Activated CD4-positive, alpha-beta T cell treated with anti-CD3 and anti-CD28 coated beads, Interleukin-2, amount 10 ng/mL, durations not matched to agents 7 days and 5 days (primary cell): ENCODE measurements around the gene TM7SF3. TPM values are rescaled to one million over a fixed set of nuclear protein-coding genes. Genes with fewer than 3 reads are reported as not detected.
"Not testable (repeated sequence)": the region's sequence is repeated elsewhere in the genome, so short reads cannot be mapped to it uniquely, and the experiment has no call there.

ENCODE experiments used
- CTCF ChIA-PET: fragments of 350-600 bp; sonication (Branson Sonifier 250); formaldehyde crosslinking; loops from one replicate; lab custom pipeline; 2021; ENCODE audit warnings: antibody characterized with exemption; lab: Charles Lee
- POLR2A ChIA-PET: fragments of 350-600 bp; sonication (Branson Sonifier 250); formaldehyde crosslinking; loops from one replicate; lab custom pipeline; 2021; ENCODE audit warnings: antibody characterized with exemption; lab: Charles Lee
- DNase-seq: peaks from one replicate; pipeline ENCODE4 v3.0.0-alpha.2; 2020
- H3K27ac Mint-ChIP-seq: one replicate; pipeline ENCODE4 v1.8.0; 2021; ENCODE audit warnings: mild to moderate bottlenecking, moderate library complexity, mixed read lengths
- H3K27me3 Mint-ChIP-seq: one replicate; pipeline ENCODE4 v1.8.0; 2021; ENCODE audit warnings: mixed read lengths
- H3K36me3 Mint-ChIP-seq: one replicate; pipeline ENCODE4 v1.8.0; 2021; ENCODE audit warnings: low read depth, mixed read lengths
- H3K4me1 Mint-ChIP-seq: one replicate; pipeline ENCODE4 v1.8.0; 2021; ENCODE audit warnings: mixed read lengths
- H3K4me3 Mint-ChIP-seq: one replicate; pipeline ENCODE4 v1.8.0; 2021; ENCODE audit warnings: mild to moderate bottlenecking, moderate library complexity, mixed read lengths
- H3K9me3 Mint-ChIP-seq: one replicate; pipeline ENCODE4 v1.8.0; 2021; ENCODE audit warnings: mixed read lengths
- total RNA-seq, 2 experiments: library from RNA; stranded (reverse); gene quantifications; one replicate each; pipeline ENCODE4 v1.2.3, GENCODE V29; 2021

Gene TM7SF3, protein sequence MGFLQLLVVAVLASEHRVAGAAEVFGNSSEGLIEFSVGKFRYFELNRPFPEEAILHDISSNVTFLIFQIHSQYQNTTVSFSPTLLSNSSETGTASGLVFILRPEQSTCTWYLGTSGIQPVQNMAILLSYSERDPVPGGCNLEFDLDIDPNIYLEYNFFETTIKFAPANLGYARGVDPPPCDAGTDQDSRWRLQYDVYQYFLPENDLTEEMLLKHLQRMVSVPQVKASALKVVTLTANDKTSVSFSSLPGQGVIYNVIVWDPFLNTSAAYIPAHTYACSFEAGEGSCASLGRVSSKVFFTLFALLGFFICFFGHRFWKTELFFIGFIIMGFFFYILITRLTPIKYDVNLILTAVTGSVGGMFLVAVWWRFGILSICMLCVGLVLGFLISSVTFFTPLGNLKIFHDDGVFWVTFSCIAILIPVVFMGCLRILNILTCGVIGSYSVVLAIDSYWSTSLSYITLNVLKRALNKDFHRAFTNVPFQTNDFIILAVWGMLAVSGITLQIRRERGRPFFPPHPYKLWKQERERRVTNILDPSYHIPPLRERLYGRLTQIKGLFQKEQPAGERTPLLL
- total RNA-seq: 10 to 100 TPM; 46.1 to 58.8 TPM

DNA sequence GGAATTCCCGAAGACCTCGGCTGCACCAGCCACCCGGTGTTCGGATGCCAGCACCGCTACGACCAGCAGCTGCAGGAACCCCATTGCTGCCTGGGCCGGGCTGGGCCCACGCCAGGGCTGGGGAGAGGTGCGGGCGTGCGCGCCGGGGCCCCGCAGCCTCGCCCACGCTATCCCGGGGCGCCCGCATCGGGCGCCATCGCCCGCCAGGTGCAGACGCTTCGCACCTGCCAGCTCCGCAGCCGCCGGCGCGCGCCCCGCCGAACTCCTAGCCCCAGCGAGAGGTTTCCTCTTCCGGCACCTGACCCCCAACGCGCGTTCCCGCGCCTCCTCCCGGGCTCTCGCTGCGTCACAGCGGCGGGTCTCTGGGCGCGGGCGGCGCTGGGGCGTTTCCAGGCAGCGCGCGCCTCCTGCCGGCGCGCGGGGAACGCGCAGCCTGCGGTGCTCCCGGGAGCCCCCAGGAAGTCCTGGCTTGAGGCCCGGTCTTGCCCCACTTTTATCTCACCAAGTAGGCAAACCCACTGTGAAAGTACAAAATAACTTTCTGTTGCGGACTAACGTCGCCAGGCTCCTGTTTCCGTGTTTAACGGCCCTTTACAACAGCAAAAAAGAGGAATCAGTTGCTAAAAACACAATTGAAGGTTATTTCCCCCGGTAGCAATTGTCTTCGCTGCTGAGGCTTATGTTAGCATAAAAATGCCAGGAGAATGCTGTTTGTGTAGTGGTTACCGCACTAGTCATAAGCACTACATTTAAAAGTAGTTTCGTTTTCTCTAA, at the start of gene TM7SF3:
TSS of gene TM7SF3 (minus strand) at position 300 of the 774 bp plus-strand sequence. CDS start at position 84, 216 bp downstream.
- Mint-ChIP-seq H3K4me3 (peak within 1 kb of the TSS; percentile 94), H3K27me3 (no peaks in the 10 kb centered on the region), H3K27ac (peak within 1 kb of the TSS; percentile 98), H3K36me3 (peaks cover 15% of the 10 kb centered on the region), H3K9me3 (no peaks in the 10 kb centered on the region), H3K4me1 (peaks cover 59% of the 10 kb centered on the region)
- peak; percentile 96 for DNase-seq
- CTCF ChIA-PET: interaction anchor here (0.6 to 4.4 kb wide), 23 partner anchors 8 to 899 kb away, joined by 3 to 31 read pairs (median 4); partner anchors contain the start of gene MED21
- POLR2A ChIA-PET: no interaction called here

- H3K4me1 Mint-ChIP-seq: no peaks in the 10 kb centered on the region
- no peaks in the 10 kb centered on the region for H3K9me3 Mint-ChIP-seq
- H3K4me3 Mint-ChIP-seq: no peak overlapping the region
- H3K36me3 Mint-ChIP-seq: no peaks in the 10 kb centered on the region
- H3K27ac Mint-ChIP-seq: no peak overlapping the region
- CTCF ChIA-PET: no interaction called here
- H3K27me3 Mint-ChIP-seq: no peaks in the 10 kb centered on the region
- POLR2A ChIA-PET: no interaction called here
- no peak for DNase-seq
Observed at GRCh38 chr12:27063250-27063851, 49.2 kb upstream of the TM7SF3 start.

DNA sequence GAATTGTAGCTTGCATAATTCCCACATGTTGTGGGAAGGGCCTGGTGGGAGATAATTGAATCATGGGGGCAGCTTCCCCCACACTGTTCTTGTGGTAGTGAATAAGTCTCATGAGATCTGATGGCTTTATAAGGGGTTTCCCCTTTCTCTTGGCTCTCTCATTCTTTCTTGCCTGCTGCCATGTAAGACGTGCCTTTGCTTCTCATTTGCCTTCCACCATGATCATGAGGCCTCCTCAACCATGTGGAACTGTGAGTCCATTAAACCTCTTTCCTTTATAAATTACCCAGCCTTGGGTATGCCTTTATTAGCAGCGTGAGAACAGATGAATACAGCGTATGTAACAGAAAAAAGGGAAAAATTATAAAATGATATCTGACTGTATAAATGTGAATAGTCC, 47.1 kb upstream of the TM7SF3 start:
- Mint-ChIP-seq H3K27ac (no peak overlapping the region), H3K9me3 (peaks cover 2% of the 10 kb centered on the region), H3K4me1 (no peaks in the 10 kb centered on the region), H3K36me3 (no peaks in the 10 kb centered on the region), H3K4me3 (no peak overlapping the region), H3K27me3 (no peaks in the 10 kb centered on the region)
- ChIA-PET POLR2A (no interaction called here), CTCF (no interaction called here)
- DNase-seq: no peak

- Mint-ChIP-seq H3K36me3 (no peaks in the 10 kb centered on the region), H3K27ac (no peak overlapping the region), H3K4me1 (no peaks in the 10 kb centered on the region), H3K4me3 (no peak overlapping the region), H3K9me3 (peaks cover 2% of the 10 kb centered on the region), H3K27me3 (no peaks in the 10 kb centered on the region)
- CTCF ChIA-PET: no interaction called here
- DNase-seq: no peak
- POLR2A ChIA-PET: no interaction called here
Observed at GRCh38 chr12:27060740-27061139, 46.6 kb upstream of the TM7SF3 start.

- Mint-ChIP-seq H3K4me3 (no peak overlapping the region), H3K27ac (no peak overlapping the region), H3K27me3 (no peaks in the 10 kb centered on the region), H3K4me1 (peaks cover 2% of the 10 kb centered on the region), H3K36me3 (no peaks in the 10 kb centered on the region), H3K9me3 (peaks cover 2% of the 10 kb centered on the region)
- ChIA-PET POLR2A (no interaction called here), CTCF (no interaction called here)
- no peak for DNase-seq
Observed at GRCh38 chr12:27057543-27057942, 43.4 kb upstream of the TM7SF3 start.

- Mint-ChIP-seq H3K4me1 (peaks cover 2% of the 10 kb centered on the region), H3K9me3 (peaks cover 2% of the 10 kb centered on the region), H3K4me3 (no peak overlapping the region), H3K36me3 (no peaks in the 10 kb centered on the region), H3K27me3 (no peaks in the 10 kb centered on the region), H3K27ac (no peak overlapping the region)
- POLR2A ChIA-PET: no interaction called here
- no peak for DNase-seq
- CTCF ChIA-PET: interaction anchor here (0.7 kb wide), 2 partner anchors 10 to 931 kb away, joined by 3 read pairs; partner anchors contain the start of gene BHLHE41
Observed at GRCh38 chr12:27055966-27056365, 41.8 kb upstream of the TM7SF3 start.

- Mint-ChIP-seq H3K27ac (no peak overlapping the region), H3K9me3 (peaks cover 2% of the 10 kb centered on the region), H3K27me3 (no peaks in the 10 kb centered on the region), H3K4me3 (no peak overlapping the region), H3K4me1 (peaks cover 2% of the 10 kb centered on the region), H3K36me3 (no peaks in the 10 kb centered on the region)
- DNase-seq: no peak
- CTCF ChIA-PET: no interaction called here
- POLR2A ChIA-PET: no interaction called here
Observed at GRCh38 chr12:27052742-27053141, 38.6 kb upstream of the TM7SF3 start.

GRCh38 chr12:27052176-27052575, 38.0 kb upstream of the TM7SF3 start:
- Mint-ChIP-seq H3K27ac (no peak overlapping the region), H3K4me1 (peaks cover 2% of the 10 kb centered on the region), H3K27me3 (no peaks in the 10 kb centered on the region), H3K9me3 (peaks cover 2% of the 10 kb centered on the region), H3K4me3 (no peak overlapping the region), H3K36me3 (no peaks in the 10 kb centered on the region)
- DNase-seq: no peak
- ChIA-PET CTCF (interaction anchor here (0.6 kb wide), 1 partner anchor 281 kb away, joined by 3 read pairs; no protein-coding TSS in a partner anchor), POLR2A (no interaction called here)

DNA sequence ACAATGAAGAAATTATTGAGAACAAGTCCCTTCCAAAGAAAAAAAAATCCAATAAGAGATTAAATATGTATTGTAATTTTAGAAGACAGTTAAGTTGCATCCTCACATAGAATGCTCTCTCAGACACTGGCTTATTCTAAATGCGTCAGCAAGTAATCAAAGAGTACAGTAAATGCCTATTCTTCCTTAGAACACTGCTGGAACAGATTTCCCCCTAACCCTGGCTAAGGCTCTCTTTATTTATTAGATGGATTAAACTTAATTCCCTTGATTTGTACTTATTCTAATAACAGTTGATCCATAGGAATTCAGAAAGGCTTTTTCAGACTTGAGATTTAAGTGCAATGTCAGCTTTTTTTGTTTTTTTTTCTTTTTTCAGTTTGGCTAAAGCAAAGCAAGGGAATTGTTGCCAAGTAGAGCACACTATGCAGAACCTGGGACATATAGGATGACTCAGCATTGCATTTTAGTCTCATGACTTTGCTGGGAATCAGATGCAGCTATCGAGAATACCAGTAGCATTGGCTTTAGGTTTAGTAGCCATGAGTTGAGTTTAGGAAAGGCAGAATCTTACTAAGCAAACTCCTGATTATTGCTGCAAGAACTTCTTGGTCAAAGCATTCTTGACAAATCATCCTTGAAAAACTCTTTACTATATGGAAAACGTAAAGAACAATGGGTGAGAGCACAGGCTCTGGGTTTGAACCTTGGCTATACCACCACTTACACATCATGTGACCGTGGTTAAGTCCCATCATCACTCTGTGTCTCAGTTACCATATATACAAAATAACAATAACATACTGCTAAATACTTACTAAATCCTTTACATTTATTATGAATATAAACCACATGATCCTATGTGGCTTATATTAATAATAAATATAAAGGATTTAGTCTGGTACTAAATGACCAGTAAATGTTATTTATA, 34.9 kb upstream of the TM7SF3 start:
- no peaks in the 10 kb centered on the region for H3K27me3 Mint-ChIP-seq
- no peak overlapping the region for H3K27ac Mint-ChIP-seq
- DNase-seq: no peak
- H3K9me3 Mint-ChIP-seq: peaks cover 5% of the 10 kb centered on the region
- no peak overlapping the region for H3K4me3 Mint-ChIP-seq
- ChIA-PET POLR2A (no interaction called here), CTCF (no interaction called here)
- peaks cover 2% of the 10 kb centered on the region for H3K4me1 Mint-ChIP-seq
- no peaks in the 10 kb centered on the region for H3K36me3 Mint-ChIP-seq

GRCh38 chr12:27042018-27042417, 27.8 kb upstream of the TM7SF3 start:
- H3K36me3 Mint-ChIP-seq: peaks cover 14% of the 10 kb centered on the region
- H3K4me3 Mint-ChIP-seq, H3K27ac Mint-ChIP-seq, H3K4me1 Mint-ChIP-seq, H3K27me3 Mint-ChIP-seq, DNase-seq: not testable (repeated sequence)
- ChIA-PET CTCF (interaction anchor here (1.0 kb wide), 1 partner anchor 64 kb away, joined by 3 read pairs; no protein-coding TSS in a partner anchor), POLR2A (interaction anchor here (0.6 kb wide), 1 partner anchor 67 kb away, joined by 3 read pairs; no protein-coding TSS in a partner anchor)
- H3K9me3 Mint-ChIP-seq: peaks cover 16% of the 10 kb centered on the region

- H3K4me3 Mint-ChIP-seq, H3K4me1 Mint-ChIP-seq, DNase-seq, H3K27ac Mint-ChIP-seq, POLR2A ChIA-PET, H3K27me3 Mint-ChIP-seq: not testable (repeated sequence)
- peaks cover 16% of the 10 kb centered on the region for H3K9me3 Mint-ChIP-seq
- CTCF ChIA-PET: interaction anchor here (0.6 kb wide), 1 partner anchor 151 kb away, joined by 3 read pairs; no protein-coding TSS in a partner anchor
- peaks cover 23% of the 10 kb centered on the region for H3K36me3 Mint-ChIP-seq
Observed at GRCh38 chr12:27040637-27041036, 26.5 kb upstream of the TM7SF3 start.
